HG03432 (cell line): ENCODE results near the gene WDR46.

ENCODE experiments used
- ATAC-seq: cut with Tn5 transposase; IDR thresholded peaks from one replicate; pipeline ENCODE4 v1.9.1; 2021; ENCODE audit warnings: mild to moderate bottlenecking, moderate library complexity; ENCODE audit not compliant: unreplicated experiment

Gene WDR46, protein sequence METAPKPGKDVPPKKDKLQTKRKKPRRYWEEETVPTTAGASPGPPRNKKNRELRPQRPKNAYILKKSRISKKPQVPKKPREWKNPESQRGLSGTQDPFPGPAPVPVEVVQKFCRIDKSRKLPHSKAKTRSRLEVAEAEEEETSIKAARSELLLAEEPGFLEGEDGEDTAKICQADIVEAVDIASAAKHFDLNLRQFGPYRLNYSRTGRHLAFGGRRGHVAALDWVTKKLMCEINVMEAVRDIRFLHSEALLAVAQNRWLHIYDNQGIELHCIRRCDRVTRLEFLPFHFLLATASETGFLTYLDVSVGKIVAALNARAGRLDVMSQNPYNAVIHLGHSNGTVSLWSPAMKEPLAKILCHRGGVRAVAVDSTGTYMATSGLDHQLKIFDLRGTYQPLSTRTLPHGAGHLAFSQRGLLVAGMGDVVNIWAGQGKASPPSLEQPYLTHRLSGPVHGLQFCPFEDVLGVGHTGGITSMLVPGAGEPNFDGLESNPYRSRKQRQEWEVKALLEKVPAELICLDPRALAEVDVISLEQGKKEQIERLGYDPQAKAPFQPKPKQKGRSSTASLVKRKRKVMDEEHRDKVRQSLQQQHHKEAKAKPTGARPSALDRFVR

DNA sequence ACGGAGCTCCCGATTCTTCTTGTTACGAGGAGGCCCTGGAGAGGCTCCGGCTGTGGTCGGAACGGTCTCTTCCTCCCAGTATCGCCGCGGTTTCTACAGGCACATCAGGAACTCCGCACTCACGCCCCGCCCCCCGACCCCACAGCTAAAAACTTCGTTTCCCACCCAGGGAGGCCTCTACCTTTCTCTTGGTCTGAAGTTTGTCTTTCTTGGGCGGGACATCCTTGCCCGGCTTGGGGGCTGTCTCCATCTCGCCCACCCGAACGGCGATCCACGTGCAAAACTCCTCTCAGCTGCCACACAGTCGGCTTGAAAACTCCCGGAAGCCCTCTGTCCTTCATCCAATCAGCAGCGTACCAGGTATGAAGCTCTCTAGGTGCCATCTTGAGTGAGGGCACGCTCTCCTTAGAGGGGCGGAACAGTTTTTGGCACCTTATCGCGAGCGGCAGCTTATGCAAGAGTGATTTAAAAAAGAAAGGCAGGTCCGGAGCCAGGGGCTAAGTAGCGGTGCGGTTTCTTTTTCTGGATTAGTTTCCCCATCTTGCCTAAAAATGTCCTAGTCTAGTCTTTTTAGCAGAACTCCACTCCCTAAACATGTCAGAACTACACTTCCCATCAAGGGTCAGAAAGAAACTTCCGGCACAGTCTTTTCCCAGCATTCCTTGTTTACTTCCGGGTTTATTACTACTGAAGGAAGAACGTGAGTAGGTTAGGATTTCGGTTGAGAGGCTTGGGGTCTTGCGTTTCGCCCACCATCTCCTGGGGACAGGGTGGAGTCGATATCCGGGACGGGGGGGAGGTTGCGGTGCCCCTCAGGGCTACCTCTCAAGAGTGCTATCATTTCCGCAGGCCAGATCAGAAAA is at the start of gene WDR46, which contains the start of gene PFDN6:
TSS of gene WDR46 (minus strand) at position 319 of the 863 bp plus-strand sequence. CDS start at position 250, 69 bp downstream.
TSS of gene PFDN6 (plus strand) at position 681 of the 863 bp plus-strand sequence. CDS start 256 bp downstream, outside the sequence.
- peak; percentile 84 for ATAC-seq

DNA sequence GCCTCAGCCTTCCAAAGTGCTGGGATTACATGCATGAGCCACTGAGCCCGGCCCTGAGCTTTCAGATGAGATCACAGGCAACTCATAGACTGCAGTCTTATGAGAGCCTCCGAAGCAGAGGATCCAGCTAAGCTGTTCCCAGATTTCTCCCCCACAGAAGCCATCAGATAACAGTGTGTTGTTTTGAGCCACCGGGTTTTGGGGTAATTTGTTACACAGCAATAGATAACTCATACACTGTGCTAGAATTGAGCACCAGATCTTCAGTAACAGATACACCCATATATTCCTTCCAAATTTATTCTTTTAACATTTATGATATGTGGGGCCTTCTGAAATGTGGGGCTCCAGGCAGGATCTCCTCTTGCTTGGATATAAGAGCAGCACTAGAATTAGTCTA is 47.5 kb upstream of the WDR46 start:
- no peak for ATAC-seq

DNA sequence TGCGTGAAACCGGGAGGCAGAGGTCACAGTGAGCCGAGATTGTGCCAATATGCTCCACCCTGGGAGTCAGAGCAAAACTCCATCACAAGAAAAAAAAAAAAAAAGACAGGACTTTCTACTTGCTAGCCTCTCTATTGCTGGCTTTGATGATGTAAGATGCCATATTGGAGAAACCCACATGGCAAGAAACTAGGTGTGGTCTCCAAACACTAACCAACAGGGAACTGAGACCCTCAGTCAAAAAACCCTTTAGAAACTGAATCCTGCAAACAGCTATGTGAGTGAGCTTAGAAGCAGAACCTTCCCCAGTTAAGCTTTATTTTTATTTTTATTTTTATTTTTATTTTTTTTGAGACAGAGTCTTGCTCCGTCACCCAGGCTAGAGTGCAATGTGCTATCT is 46.9 kb upstream of the WDR46 start:
- ATAC-seq: no peak

DNA sequence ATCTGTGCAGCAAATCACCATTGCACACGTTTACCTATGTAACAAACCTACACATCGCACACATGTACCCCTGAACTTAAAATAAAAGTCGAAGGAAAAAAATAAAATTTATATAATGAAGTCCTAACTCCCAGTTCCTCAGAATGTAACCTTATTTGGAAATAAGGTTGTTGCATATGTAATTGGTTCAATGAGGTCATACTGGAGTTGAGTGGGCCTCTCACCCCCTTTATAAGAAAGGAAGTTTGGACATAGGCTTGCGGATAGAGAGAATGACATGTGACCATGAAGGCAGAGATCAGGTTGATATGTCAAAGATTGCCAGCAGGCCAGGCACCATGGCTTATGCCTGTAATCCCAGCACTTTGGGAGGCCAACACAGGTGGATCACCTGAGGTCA is 44.6 kb upstream of the WDR46 start:
- ATAC-seq: no peak

DNA sequence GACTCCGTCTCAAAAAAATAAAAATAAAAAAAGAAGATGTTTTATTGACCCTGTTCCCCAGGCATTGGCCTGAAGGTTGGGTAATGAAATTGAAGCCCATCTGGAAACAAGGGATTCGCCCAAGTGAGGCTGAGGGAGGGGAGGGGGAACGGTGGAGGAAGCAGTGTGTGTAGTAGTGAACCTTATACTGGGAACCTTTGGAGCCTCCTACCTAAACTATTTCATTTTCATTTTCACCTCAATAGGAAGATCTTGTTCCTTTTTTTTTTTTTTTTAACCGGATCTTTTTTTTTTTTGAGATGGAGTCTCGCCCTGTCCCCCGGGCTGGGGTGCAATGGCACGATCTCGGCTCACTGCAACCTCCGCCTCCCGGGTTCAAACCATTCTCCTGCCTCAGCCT is 41.7 kb upstream of the WDR46 start:
- ATAC-seq: no peak

DNA sequence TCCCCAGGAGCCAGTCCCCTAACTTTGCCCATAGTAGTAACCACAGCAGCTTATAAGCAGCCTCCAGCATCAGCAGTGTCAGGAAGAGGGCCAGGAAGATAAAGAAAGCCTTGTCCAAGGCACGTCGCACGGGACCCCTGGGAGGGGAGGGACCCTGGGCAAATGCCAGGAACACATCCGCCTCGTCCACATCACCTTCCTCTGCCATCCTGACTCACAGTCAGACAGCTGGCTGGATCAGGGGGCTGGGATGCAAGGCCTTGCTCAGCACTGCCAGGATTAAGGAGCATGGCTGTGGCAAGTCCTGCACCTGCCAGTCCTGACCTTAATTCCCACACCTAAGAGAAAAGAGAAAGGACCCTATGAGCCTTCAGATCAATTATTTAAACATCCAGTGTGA is 40.0 kb upstream of the WDR46 start:
- ATAC-seq: no peak

DNA sequence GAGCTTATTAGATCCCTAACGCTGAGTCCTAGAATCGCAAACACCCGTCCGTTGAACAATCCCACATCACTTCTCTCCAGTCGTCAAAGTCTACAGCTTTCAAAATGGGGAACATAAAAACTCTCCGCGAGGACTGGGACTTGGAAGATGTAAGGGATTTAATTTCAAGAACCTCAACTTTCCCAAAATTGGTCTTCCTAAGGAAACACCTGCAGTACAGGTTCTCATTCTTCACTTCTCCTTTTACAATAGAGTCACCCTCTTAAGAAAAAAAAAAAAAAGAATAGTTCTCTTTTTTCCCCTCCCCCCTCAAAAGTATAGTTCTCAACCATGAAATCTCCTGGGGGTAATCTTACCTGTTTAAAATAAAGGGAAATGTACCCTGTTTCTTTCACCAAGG is 35.1 kb upstream of the WDR46 start:
- no peak for ATAC-seq

DNA sequence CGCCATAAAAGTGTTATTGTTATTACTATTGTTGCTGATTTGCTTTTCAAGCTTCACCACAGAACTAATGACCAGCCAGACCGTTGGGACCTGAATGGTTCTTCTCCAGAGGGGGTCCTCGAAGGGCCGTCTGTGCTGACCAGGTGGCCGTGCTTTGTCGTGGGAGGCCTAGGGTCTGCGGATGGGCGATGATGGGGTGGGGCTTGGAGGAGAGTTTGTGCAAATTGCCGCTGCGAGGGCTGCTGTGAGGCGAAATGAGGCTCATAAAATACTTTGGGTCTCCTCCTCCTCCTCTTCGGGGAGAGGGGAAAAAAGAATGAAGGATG is 34.5 kb upstream of the WDR46 start:
- ATAC-seq: no peak

DNA sequence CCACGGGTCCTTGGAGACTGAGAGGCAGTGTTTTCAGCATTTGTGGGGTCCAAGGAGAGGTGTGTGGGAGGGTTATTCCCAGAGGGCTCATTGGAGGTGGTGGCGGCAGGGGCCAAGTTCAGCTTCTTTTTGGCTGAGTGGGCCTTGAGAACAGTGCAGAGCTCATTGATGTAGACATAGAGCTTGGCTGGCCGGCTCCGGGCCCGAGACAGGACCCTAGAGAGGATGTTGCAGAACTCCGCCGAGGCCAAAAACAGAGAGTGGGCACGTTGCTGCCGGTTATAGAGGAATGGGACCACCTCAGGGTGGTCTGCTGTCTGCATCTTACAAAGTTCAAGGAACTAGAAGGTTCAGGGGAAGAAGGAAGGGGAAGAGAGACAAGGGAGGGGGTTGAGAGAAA is 32.2 kb upstream of the WDR46 start:
- ATAC-seq: no peak

DNA sequence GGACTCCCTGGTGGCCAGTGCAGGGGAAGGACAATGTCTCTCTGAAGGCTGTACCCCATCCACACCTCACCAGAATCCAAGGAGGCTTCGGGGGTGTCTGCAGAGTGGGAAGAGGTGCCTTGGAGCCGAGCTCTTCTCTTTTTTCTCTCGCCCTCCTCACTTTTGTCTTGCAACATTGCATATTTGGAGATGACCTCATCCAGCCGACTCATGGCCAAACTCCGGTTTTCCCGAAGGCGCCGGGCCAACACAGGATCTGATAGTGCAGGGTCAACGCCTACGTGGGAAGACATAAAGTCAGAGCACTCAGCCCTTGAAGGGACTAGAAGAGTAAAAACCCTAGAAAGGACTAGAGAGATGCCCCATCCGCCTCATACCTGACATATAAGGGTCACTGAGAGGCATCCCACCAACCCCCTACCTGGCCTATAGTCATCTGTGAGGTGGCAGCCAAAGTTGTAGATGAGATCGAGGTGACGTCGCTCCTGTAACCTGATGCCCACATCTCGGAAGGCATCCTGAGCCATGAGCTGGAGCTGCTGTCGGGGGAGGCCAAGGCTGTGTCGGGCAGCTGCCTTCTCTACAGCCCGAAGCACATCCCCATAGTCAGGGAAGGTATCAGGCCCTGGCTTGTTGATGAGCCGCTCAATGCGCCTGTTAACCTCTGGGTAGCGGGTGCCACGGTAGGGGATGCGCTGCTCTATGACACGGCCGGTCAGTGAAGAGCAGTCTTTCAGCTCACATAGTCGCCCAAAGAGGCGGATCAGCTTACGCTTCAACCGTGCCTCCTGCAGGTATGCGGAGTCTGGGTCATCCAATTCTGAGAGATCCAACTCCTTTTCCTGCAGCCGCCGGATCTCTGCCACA is 31.5 kb upstream of the WDR46 start:
- ATAC-seq: no peak

DNA sequence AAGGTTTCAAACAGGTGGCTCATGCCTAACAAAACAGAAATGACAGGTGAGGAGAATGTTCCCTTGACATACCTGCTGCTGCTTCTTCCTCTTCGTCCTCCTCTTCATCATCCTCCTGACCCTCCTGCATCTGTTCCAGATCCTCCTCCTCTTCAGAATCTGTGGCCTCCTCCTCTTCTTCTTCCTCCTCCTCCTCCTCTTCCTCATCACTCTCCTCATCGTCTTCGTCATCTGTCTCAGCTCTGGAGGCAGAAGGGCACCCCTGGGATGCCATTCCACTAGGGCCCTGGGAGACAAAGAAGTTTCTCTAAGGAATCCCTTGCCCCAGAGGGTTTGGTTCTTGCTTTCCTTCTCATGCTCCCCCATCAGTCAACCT is 30.9 kb upstream of the WDR46 start:
- ATAC-seq: no peak

DNA sequence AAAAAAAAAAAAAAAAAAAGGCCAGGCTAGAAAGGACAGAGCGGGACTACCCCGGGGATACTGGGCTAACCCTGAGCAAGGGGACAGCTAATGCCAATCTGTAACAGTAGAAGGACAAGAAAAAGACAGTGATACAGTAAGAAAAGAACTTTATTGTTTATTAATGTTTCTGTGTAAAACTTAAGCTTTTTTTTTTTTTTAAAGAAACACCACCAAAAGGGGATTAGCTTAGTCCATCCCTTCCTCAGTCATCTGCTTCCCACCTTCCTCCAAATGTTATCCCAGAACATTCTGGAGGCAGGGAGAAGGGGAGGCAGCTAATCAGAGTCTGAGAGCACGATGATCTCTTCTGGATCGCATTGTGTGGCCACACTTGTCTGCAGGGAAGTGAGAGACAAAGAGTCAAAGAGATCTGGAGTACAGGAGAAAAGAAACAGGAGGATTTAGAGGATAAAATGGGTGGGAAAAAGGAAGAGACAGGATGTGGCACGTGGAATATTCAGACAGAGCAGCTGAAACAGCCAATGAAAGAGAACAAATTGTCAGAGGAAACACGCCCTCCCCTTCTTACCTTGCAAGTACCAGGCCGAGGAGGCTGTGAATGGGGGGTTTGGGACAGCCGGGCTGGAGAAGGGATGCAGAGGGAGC is 29.5 kb upstream of the WDR46 start:
- no peak for ATAC-seq

DNA sequence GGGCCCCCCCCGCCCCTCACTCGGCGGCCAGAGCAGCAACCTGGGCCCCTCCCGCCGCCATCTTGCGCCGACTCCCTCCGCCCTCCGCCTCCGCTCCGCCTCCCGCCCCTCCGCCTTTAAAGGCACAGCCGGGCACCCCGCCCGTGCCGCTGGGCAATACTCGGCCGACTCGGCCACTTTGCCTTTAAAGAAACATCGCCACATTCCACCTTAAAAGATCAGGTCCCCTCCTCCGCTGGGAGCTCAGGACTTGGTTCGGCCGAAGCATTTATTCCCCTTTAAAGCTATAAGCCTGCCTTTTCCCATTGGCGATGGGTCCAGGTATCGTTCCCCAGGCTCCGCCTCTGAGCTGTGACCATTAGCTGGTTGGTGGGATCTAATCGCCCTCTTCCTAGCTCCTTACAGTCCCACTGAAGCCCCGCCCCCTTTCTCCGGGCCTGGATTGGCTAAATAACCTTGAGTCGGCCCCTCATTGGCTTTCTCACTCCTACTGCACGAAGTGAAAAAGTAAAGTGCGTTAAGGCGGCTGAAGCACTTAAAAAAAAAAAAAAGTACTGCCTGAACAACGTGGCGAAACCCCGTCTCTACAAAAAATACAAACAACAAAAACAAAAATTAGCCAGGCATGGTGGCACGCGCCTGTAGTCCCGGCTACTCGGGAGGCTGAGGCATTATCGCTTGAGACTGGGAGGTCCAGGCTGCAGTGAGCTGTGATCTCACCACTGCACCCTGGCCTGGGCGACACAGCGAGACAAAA is 28.8 kb upstream of the WDR46 start, which contains the start of gene ZBTB22:
TSS of gene ZBTB22 (minus strand) at position 76 of the 757 bp plus-strand sequence. CDS start 828 bp downstream, outside the sequence.
- ATAC-seq: peak; percentile 50

DNA sequence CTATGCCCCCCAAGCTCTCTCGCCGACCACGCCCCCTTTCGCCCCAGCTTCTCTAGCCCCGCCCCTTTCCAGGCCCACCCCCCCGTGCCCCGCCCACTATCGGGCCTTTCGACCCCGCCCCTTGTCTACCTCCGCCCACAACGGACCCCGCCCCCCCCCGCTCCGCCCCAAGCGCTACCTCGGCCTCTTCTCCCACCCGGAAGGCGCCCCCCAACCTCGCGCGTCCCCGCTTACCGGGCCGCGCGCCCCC is 28.3 kb upstream of the WDR46 start:
- no peak for ATAC-seq

DNA sequence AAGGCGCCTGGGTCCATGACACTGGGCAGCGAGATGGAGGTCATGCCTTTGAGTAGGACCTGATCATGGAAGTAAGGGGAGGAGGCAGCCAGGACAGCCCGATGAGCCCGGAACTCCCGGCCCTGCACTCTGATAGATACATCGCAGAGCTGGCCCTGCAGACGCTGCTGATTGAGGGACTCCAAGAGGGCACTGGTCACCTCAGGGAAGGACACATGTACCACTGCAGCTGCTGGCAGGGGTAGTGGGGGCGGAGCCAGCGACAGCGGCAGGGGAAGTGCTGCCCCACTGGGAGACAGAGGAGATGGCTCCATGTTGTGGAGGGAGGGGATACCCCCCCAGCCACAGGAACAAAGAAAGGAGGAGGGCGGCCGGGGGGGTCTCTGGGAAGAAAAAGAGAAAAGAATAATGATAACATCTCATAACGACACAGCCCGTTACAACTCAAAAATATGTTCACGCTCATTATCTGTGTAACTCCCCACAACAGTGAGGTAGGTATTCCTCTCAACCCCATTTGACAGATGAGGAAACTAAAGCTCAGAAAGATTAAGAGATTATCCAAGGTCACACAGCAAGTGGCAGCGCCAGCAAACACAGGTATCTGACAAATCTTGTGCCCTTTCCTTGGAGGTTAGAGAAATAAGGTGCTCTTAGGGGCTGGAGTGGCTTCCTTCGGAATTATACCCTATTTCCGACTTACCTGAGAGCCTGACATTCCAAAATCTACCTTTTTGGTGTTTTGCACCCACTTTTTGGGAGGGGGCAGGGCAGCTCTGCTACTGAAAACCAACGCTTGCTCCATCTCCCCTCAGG is 27.8 kb upstream of the WDR46 start:
- ATAC-seq: no peak

DNA sequence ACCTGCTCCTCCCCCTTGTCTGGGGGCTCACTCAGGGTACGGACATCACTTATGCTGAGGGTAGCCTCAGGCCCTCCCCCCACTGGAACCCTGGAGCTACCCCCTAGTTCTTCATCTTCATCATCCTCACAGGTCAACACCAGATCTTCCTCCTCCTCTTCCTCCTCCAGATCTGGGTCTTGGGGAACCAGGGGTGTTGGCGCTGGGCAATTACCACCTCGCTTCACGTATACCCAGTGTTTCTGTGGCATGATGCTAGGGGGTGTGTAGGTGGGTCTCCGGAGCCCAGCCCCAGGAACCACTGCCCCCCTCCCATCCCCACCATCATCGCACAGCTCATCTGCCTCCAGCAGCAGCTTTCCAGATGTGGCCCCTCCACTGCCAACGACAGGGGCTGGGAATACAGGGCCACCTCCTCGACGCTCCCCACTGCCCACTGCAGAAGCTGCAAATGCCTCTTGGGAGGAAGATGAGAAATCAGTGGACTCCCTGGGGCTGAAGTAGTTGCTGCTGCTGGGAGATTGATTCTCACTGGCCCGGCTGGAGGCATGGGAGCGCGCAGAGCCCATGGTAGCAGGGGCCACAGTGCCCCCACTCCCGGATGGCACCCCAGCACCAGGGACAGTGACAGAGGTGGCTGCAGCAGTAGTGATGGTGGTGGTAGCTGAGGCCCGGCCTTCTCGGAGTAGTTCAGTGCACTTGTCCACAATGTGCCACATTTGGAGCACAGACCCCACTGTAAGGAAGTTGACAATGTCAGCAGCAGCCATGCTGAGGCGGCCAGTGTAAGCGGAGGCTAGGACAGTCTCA is 27.0 kb upstream of the WDR46 start:
- no peak for ATAC-seq

DNA sequence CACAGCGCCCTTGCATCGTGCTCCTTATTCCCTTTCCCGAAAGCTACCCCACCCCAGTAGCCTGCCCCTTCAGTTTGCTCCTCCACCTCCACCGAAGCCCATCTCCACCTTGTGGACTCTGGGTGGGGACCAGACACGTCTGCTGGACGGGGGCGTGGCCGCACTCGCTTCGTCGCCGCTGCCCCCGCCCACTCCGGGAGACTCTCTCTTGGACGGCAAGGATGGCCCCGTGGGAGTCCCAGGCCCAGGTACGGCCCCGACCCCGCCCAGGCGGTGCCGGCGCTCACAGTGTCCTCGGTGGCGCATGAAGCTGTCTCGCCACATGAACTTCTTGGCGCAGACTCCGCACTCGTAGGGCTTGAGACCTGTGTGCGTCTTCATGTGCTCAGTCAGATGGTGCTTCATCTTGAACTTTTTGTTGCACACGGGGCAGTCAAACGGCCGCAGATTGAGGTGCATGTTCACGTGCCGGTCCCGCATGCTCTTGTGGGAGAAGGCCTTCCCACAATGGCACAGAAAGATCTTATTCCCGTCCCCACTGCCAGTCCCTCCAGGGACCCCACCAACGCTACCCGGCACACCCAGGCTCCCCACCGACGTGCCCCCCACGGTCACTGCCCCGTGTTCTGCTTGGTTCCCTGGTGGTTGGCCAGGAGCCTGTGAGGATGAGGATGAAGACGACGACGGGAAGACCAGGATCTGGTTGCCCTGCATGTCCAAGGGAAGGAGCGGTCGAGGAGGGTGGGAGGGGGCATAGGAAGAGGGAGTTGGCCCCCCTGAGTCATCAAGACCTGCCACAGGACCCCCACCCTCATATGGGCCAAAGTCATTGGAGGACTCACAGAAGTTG is 26.1 kb upstream of the WDR46 start:
- ATAC-seq: no peak
